DMS79 (cell line): ENCODE data around the gene CD69.

Source experiments
- DNase-seq: peaks from one replicate; lab custom pipeline; 2025; lab: John Stamatoyannopoulos, UW

Gene CD69

DNA sequence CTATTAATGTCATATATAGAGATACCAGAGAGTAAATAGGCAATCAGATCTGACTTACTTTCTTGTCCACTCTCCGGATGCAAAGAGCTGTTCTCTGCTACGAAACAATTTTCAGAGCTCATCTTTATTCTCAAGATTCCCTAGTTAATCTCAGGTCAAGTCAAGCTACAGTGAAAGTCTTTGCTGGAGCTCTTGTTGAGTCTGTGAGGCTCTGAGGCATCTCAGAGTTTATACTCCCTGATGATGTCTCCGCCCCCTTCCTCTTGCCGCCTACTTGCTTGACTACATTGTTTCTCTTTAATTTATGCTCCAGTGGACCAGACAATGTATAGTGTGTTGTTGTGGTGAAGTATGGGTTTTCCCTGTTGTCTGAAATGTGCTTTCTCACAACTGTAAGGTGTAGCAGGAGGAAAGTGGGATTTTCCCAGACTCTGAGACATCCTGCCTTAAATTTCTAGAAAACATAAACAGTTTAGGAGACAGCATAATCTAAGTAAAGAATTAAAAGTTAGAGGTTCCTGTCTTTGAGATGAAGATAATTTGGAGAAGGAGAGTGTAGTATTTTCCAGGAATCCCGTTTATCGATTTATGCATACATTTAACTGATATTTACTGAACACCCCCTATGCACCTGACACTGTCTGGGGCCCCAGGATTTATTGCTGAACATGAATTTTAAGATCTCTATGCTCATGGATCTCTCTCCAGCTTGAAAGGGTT is at the start of gene CD69:
Gene CD69 (minus strand): TSS at position 203 of the 720 bp plus-strand sequence. CDS start 81 bp downstream, at position 122.
- DNase-seq = no peak

GRCh38 chr12:9809866-9810265 is 49.2 kb upstream of the CD69 start:
- DNase-seq = no peak

GRCh38 chr12:9809338-9809737 is 48.6 kb upstream of the CD69 start:
- no peak for DNase-seq

GRCh38 chr12:9808504-9808903 is 47.8 kb upstream of the CD69 start:
- no peak for DNase-seq

- DNase-seq = no peak
These were observed 46.0 kb upstream of the CD69 start for GRCh38 chr12:9806714-9807113.

- DNase-seq = no peak
These were observed 45.2 kb upstream of the CD69 start for GRCh38 chr12:9805883-9806282.

DNA sequence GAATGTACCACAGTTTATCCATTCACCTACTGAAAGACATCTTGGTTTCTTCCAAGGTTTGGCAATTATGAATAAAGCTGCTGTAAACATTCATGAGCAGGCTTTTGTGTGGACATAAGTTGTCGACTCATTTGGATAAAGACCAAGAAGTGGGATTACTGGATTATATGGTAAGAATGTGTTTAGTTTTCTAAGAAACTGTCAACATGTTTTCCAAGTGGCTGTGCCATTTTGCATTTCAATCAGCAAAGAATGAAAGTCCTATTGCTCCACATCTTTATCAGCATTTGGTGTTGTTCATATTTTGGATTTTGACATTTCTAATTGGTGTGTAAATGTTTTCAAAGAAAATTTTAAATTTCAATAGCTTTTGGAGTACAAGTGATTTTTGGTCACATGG is 39.3 kb upstream of the CD69 start:
- no peak for DNase-seq

- DNase-seq = no peak
These were observed 37.3 kb upstream of the CD69 start for GRCh38 chr12:9797722-9798619.

DNA sequence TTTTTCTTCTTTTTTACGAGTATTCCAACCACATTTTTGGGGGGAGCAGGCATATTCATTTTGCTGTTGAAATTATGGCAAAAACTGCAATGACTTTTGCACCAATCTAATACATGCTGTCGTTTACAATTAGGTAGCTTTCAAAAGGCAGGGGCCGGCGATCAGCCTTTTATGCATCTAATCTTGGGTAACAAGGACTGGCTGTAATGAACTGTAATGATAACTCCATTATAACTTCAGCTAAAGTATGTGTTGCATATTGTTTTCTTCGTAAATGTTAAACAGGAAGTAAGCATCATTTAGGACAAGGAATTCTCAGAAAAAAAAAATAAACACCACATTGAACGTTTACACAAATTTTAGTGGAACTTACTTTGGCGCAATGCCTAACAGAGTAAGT is 36.3 kb upstream of the CD69 start:
- no peak for DNase-seq

DNA sequence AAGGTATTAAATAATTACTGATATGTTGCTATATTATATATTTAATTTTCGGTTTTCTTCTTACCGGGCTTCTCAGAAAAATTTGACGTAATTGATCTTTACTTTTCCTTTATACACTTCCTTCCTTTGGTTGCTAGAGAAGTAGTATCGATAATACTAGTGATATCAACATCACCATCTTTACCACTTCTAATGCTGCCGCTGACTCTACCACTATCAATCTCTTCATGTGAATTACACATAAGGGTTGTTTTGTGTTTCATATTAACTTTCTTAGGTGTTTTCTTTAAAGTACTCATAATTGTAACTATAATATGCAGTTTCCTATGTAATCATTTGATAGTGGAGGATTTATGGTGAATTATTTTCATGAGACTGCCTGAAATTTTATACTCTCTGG is 35.6 kb upstream of the CD69 start:
- no peak for DNase-seq

GRCh38 chr12:9795945-9796344 is 35.2 kb upstream of the CD69 start:
- no peak for DNase-seq

DNA sequence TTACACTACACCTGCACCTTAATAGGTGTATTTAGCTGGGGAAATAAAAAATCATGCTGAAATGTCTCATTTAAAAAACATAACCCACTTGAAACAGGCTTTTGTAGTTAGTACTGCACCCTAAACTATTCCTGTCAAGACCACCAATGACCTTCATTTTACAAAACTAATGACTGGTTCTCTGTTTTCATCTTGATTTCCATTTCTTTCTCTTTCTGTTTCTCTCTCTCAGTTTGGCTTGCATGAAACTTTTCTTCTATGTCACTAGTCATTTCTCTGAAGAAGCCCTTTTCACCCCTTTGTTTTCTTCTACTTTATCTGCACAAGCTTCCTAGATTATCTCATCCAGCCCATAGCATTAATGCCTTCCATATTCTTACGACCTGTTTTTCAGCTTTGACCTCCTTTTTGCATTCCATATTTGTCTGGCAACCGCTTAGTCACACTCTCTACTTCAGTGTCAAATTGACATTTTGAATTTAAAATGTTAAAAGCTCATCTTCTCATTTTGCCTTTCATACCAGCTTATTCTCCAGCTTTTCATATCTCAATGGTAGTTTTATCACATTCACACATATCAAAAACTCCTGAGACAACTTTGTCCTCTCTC is 33.9 kb upstream of the CD69 start:
- DNase-seq = no peak

DNA sequence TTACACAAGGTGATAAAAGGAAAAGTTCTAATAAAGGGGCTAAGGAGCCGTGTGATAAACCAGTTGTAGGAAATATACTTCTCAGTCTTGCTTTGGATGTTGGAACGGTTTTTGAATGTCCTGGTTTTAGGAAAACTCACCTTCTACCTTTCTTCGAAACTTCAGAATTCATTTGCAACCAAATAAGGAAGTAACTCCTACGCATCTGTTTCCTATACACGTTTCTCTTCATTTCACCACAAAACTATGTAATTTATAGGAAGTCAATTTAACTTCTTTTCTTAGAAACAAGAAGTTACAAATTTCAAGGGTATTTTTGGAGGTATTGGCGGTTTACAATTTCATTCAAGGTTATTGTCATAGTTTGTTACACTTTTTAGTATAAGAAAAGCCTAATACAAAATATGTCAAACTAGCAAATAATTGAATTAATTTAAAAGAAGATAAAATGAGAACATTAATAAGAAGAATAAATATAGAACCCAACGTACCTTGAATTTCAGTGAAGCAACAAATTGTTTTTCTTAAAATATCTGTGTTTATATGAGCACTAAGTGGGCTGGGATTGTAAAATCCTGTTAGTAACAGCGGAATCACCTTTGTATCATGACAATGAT is 33.2 kb upstream of the CD69 start:
- no peak for DNase-seq

DNA sequence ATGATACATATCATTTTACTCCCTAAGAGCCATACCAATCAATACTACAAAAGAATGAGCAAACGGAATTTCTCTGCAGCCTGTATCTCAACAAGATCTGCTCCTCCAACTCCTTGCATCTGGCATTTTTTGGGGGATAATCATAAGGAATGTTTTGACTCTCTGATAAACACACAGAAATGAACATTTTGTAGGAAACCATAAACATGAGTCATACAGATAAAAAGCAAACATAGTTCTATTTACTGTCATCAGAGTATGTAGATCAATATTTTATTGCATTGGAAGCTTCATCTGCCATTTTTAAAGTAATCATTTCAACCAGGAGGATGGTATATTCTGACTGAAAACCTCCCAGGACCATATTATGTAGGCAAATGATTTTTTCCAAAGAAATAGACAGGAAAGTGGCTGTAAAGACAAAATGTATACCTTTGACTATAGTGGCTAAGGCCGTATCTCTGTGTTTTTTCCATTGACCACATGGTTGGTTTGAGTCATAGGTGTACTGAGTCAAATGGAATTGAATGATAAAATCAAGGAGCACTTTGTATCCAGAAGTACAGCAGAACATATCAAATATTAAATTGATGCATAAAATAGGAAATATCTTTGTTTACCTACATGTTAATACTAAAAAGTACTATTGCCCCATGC is 32.4 kb upstream of the CD69 start:
- no peak for DNase-seq

- no peak for DNase-seq
These were observed 31.6 kb upstream of the CD69 start for GRCh38 chr12:9792185-9792900.

DNA sequence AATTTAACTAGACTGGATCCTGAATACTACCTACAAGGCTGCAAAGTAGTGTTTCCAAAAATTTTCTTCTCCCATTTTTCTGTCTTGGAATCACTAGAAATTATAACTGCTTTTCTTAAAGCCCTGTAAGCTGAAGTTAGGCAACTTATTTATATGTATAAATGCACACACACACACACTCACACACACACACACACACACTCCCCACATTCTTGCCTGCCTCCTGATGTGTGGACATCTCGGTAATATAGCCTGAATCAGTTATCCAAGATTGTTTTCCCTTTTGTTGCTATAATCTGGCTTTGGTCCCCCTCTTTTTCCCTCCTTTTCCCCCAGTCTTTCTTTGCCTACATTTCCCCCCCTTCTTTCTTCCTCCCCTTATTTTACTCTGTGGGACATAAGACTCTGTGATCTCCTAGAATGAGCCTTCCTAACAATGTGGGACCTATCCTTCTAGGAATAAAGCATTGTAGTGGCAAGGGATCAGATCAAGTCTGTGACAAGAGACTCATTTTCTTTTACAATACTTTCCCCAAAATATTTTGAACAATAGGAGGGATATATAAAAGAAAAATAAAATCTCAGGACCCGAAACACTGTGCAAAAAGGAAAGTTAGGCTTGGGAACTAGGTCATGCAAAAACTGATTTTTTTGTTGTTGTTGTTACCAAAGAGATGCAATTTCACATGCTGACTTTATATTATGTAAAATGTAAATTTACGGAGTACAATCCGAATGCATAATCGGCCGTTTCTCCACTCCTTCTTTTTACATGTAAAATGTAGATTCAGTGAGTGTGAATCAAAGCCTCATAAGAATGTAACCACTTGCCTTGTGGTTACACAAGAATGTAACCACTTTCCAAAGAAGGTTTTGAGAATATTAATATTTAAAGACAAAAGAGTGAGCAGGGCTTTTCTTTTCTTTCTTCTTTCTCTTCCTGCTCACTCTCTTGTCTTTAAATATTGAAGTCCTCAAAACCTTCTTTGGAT is 26.3 kb upstream of the CD69 start:
- DNase-seq = no peak

GRCh38 chr12:9784816-9785215 is 24.1 kb upstream of the CD69 start:
- DNase-seq = no peak

DNA sequence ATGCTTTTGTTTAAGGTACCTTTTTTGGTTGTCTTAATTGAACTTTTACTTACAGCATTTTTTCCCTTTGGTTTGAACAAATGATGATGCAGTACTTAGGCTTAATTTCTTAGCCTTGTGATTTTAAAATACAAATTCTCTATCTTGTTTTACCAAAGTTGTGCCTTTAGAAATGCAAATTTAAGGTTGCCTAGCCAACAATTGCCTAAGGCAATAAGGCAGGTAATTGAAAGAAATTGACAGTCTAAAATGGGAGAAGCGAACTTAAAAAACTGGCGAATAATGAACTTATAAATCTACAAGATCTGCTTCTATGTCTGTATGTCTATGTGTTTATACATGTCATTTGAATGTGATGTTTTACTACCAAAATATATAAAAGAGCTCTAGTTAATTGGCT is 23.6 kb upstream of the CD69 start:
- no peak for DNase-seq

- DNase-seq = no peak
These were observed 22.1 kb upstream of the CD69 start for GRCh38 chr12:9782547-9783382.
